GM19193 (cell line): Measurements from ENCODE around the gene PSMC6.

ENCODE experiments used
- POLR2A ChIP-seq: IDR thresholded peaks from 4 replicates; pipeline ENCODE4 v1.6.1; 2011; ENCODE audit not compliant: insufficient read depth, insufficient read length; ENCODE audit errors: extremely low read depth

PSMC6 gene

GRCh38 chr14:52755607-52756316 is 48.8 kb downstream of the PSMC6 start:
- TF ChIP-seq POLR2A, result no peak

GRCh38 chr14:52759145-52759544 is 52.1 kb downstream of the PSMC6 start:
- TF ChIP-seq POLR2A, result no peak

- TF ChIP-seq POLR2A, result no peak
These were observed 60.2 kb downstream of the PSMC6 start for GRCh38 chr14:52767058-52767833.

GRCh38 chr14:52769887-52770286 is 62.9 kb downstream of the PSMC6 start:
- TF ChIP-seq POLR2A, result no peak

- TF ChIP-seq POLR2A, result no peak
These were observed 69.8 kb downstream of the PSMC6 start for GRCh38 chr14:52776816-52777215.
